PC-9 (cell line): ENCODE results near the gene SSH3. TPM values are rescaled to one million over a fixed set of nuclear protein-coding genes. Genes with fewer than 3 reads are reported as not detected.

Experiments used
- BruUV-seq: library from RNA; stranded (reverse); fragments of 400-500 nt; replicated peaks from 2 replicates; lab custom pipeline; 2021; lab: Mats Ljungman, UMichigan
- CTCF ChIA-PET: fragments of 300-600 bp; sonication (Branson Sonifier 250); formaldehyde crosslinking; loops from one replicate; lab custom pipeline; 2022; ENCODE audit warnings: antibody characterized with exemption; lab: Charles Lee
- POLR2A ChIA-PET: fragments of 300-600 bp; sonication (Branson Sonifier 250); formaldehyde crosslinking; loops from one replicate; lab custom pipeline; 2022; ENCODE audit warnings: antibody characterized with exemption; ENCODE audit not compliant: unreplicated experiment; lab: Charles Lee
- DNase-seq, 2 experiments: peaks; one replicate each; pipeline versions ENCODE4 v3.0.0 to v3.0.0-alpha.2; 2015 to 2022; ENCODE audit warnings: mixed read lengths in 1 of 2
- H2AFZ ChIP-seq: fragments of 200-600 bp; sonication (generic); 2 replicates; pipeline ENCODE4 v1.8.1; 2017; ENCODE audit warnings: antibody characterized with exemption
- H3F3A ChIP-seq: fragments of 200-600 bp; sonication (generic); 2 replicates; pipeline ENCODE4 v1.8.1; 2017; ENCODE audit warnings: antibody characterized with exemption, mild to moderate bottlenecking, low read depth; ENCODE audit not compliant: insufficient read depth
- H3K27ac ChIP-seq: fragments of 200-600 bp; sonication (generic); 2 replicates; pipeline ENCODE4 v1.6.1; 2016; ENCODE audit warnings: mixed run types
- H3K27me3 ChIP-seq: fragments of 200-600 bp; sonication (generic); 2 replicates; pipeline ENCODE4 v1.6.1; 2016; ENCODE audit warnings: low read depth, mixed run types; ENCODE audit not compliant: insufficient read depth
- H3K36me3 ChIP-seq: fragments of 200-600 bp; sonication (generic); 2 replicates; pipeline ENCODE4 v1.6.1; 2016; ENCODE audit warnings: low read depth, mixed run types
- H3K4me1 ChIP-seq: fragments of 200-600 bp; sonication (generic); replicated peaks from 2 replicates; pipeline ENCODE4 v1.6.1; 2016; ENCODE audit warnings: mixed run types; ENCODE audit not compliant: insufficient read depth
- H3K4me2 ChIP-seq: fragments of 200-600 bp; sonication (generic); 2 replicates; pipeline ENCODE4 v1.6.1; 2017; ENCODE audit warnings: mixed run types
- H3K4me3 ChIP-seq: fragments of 200-600 bp; sonication (generic); 2 replicates; pipeline ENCODE4 v1.6.1; 2016; ENCODE audit warnings: mixed run types
- H3K79me2 ChIP-seq: fragments of 200-600 bp; sonication (generic); 2 replicates; pipeline ENCODE4 v1.6.1; 2017; ENCODE audit warnings: low read depth, mixed run types
- H3K9me2 ChIP-seq: fragments of 200-600 bp; sonication (generic); 2 replicates; pipeline ENCODE4 v1.8.1; 2017; ENCODE audit warnings: mild to moderate bottlenecking; ENCODE audit not compliant: insufficient read depth
- H3K9me3 ChIP-seq: fragments of 200-600 bp; sonication (generic); 2 replicates; pipeline ENCODE4 v1.8.1; 2016; ENCODE audit warnings: low read depth; ENCODE audit not compliant: insufficient read depth
- H4K20me1 ChIP-seq: fragments of 200-600 bp; sonication (generic); 2 replicates; pipeline ENCODE4 v1.8.1; 2017; ENCODE audit not compliant: insufficient read depth
- EZH2 ChIP-seq: fragments of 200-600 bp; sonication (generic); IDR thresholded peaks from 2 replicates; pipeline ENCODE4 v1.8.0; 2017; ENCODE audit warnings: antibody characterized with exemption, low read depth
- intact Hi-C: fragments of 100-400 bp; cut with micrococcal nuclease; formaldehyde crosslinking; loops from one replicate; pipeline ENCODE4 v1.10.0; 2022; ENCODE audit not compliant: unreplicated experiment
- total RNA-seq: library from RNA; stranded (reverse); gene quantifications from 2 replicates; pipeline ENCODE4 v1.2.3, GENCODE V29; 2021
- TF ChIP-seq, protein P1 (sequence below): fragments of 200-600 bp; sonication (generic); conservative IDR thresholded peaks from 2 replicates; pipeline ENCODE4 v1.6.1; 2017; ENCODE audit warnings: mixed run types, antibody characterized with exemption, mild to moderate bottlenecking, moderate library complexity

The SSH3 gene
- total RNA-seq, 1 experiment from 2014 or later = 124 TPM

DNA sequence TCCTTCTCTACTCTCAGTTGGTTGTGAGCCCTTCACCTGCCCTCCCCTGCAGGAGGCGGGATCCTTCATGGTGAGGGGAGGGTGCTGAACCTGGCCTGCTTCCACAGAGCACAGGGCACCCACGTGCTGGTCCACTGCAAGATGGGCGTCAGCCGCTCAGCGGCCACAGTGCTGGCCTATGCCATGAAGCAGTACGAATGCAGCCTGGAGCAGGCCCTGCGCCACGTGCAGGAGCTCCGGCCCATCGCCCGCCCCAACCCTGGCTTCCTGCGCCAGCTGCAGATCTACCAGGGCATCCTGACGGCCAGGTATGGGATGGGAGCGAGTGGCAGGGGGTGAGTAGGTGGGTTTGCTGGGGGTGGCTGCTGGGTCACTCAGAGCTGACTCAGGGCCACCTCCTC is 6.3 kb downstream of the SSH3 start:
- TF ChIP-seq, protein P1, sequence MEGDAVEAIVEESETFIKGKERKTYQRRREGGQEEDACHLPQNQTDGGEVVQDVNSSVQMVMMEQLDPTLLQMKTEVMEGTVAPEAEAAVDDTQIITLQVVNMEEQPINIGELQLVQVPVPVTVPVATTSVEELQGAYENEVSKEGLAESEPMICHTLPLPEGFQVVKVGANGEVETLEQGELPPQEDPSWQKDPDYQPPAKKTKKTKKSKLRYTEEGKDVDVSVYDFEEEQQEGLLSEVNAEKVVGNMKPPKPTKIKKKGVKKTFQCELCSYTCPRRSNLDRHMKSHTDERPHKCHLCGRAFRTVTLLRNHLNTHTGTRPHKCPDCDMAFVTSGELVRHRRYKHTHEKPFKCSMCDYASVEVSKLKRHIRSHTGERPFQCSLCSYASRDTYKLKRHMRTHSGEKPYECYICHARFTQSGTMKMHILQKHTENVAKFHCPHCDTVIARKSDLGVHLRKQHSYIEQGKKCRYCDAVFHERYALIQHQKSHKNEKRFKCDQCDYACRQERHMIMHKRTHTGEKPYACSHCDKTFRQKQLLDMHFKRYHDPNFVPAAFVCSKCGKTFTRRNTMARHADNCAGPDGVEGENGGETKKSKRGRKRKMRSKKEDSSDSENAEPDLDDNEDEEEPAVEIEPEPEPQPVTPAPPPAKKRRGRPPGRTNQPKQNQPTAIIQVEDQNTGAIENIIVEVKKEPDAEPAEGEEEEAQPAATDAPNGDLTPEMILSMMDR = no peak
- no peak for TF ChIP-seq EZH2
- Histone ChIP-seq H3K79me2 (peaks cover 16% of the 10 kb centered on the region), H3K9me2 (no peaks in the 10 kb centered on the region), H3K4me2 (no peak overlapping the region), H4K20me1 (no peaks in the 10 kb centered on the region), H3F3A (peaks cover 52% of the 10 kb centered on the region), H3K27ac (0 out of 2 replicates have a peak overlapping the region, but pooled peaks have one; percentile 87), H3K4me3 (no peak overlapping the region), H3K27me3 (no peaks in the 10 kb centered on the region), H3K36me3 (peaks cover 5% of the 10 kb centered on the region; the same call in 1 of the 2 replicates), H3K9me3 (no peaks in the 10 kb centered on the region), H3K4me1 (peaks cover 55% of the 10 kb centered on the region), H2AFZ (no peak overlapping the region)
- DNase-seq = no peak
- POLR2A ChIA-PET = no interaction called here
- intact Hi-C loops = loop anchor here (10.0 kb wide), 1 partner anchor 355 kb away; the partner anchor contains the start of gene PC
- CTCF ChIA-PET = no interaction called here
- no TSS peak for BruUV-seq

DNA sequence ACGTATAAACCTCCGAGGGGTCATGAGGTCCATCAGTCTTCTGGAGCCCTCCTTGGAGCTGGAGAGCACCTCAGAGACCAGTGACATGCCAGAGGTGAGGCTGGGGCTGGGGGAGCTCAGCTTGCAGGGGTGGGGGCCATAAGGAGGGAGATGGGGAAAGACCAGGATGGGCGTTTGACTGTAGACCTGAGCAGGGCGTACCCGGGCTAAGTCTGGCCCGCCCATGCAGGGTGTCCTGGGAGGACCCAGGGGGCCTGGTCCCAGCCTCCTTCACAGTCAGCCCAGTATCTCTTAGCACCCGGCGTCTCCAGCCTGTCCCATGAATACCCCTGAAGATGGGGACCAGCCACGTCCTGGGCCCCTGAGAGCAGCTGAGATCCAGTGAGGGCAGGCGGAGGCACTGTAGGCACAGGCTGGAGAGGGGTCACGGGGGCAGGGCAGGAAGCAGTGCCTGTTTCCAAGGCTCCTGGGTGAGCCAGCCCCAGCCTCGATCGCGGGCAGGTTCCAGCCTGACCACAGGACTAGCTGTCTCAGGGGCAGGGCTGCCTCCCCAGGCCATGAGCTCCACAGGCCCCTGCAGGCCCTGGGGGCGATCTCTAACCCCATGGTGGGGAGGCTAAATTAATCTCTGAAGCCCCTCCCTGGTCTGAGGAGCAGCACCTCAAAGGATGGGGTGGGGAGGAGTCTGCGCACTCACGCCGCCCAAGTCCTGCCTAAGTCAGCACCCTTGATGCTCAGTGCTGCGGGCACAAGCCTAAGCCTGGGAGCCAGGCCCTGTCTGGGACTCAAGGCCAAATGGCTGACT is 7.1 kb downstream of the SSH3 start:
- no TSS peak for BruUV-seq
- TF ChIP-seq, protein P1 = no peak
- TF ChIP-seq EZH2 = no peak
- peak overlapping the region; percentile 78; the same call in 1 of the 2 replicates for H3K4me2 ChIP-seq
- ChIA-PET CTCF (no interaction called here), POLR2A (interaction anchor here (0.6 kb wide), 2 partner anchors 274 to 700 kb away, joined by 3 to 5 read pairs; partner anchors contain the start of gene ALDH3B1)
- no peak overlapping the region for H3K4me3 ChIP-seq
- H3K36me3 ChIP-seq = peaks cover 5% of the 10 kb centered on the region; the same call in 1 of the 2 replicates
- no peaks in the 10 kb centered on the region for H3K27me3 ChIP-seq
- intact Hi-C loops = loop anchor here (10.0 kb wide), 1 partner anchor 356 kb away; the partner anchor contains the start of gene PC
- no peak for DNase-seq
- no peaks in the 10 kb centered on the region for H3K9me3 ChIP-seq
- peaks cover 54% of the 10 kb centered on the region for H3K4me1 ChIP-seq
- H3K27ac ChIP-seq = peak overlapping the region; percentile 87
- H2AFZ ChIP-seq = no peak overlapping the region
- H3K79me2 ChIP-seq = peaks cover 9% of the 10 kb centered on the region
- no peaks in the 10 kb centered on the region for H3K9me2 ChIP-seq
- no peaks in the 10 kb centered on the region for H4K20me1 ChIP-seq
- H3F3A ChIP-seq = peaks cover 60% of the 10 kb centered on the region

DNA sequence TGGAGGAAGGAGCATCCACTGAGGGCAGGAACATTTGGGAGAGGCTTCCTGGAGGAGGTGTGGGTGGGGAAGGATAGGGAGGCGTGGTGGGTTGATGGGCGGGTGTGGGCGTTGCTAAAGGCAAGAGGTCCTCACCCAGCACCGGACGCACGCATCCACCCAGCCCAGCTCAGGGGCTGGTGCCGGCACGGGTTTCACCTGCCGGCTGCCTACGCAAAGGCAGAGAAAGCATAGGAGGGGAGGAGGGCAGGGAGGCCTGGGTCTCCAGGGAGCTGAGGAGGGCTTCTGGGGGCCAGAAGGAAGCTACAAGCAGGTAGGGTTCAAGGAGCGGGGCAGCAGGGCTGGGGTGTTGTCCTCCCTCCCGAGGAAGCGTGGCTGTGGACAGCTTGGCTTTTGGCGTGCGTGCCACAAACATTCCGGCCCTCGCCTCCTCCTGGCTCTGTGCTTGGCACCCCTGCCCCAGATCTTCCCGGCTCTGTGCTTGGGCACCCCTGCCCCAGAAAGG is 7.8 kb downstream of the SSH3 start:
- peaks cover 5% of the 10 kb centered on the region; the same call in 1 of the 2 replicates for H3K79me2 ChIP-seq
- H3K4me1 ChIP-seq = peaks cover 52% of the 10 kb centered on the region
- TF ChIP-seq, protein P1 = no peak
- TF ChIP-seq EZH2 = no peak
- intact Hi-C loops = loop anchor here (10.0 kb wide), 1 partner anchor 356 kb away; the partner anchor contains the start of gene PC
- H4K20me1 ChIP-seq = no peaks in the 10 kb centered on the region
- no peaks in the 10 kb centered on the region for H3K9me2 ChIP-seq
- H2AFZ ChIP-seq = no peak overlapping the region
- no peaks in the 10 kb centered on the region for H3K27me3 ChIP-seq
- BruUV-seq = no TSS peak
- H3F3A ChIP-seq = peaks cover 63% of the 10 kb centered on the region
- H3K4me2 ChIP-seq = peak overlapping the region; percentile 78
- H3K4me3 ChIP-seq = no peak overlapping the region
- ChIA-PET CTCF (no interaction called here), POLR2A (interaction anchor here (0.6 kb wide), 3 partner anchors 71 to 699 kb away, joined by 3 to 5 read pairs (median 5); partner anchors contain the start of gene ALDH3B1)
- no peaks in the 10 kb centered on the region for H3K9me3 ChIP-seq
- peak overlapping the region; percentile 87 for H3K27ac ChIP-seq
- peaks cover 5% of the 10 kb centered on the region; the same call in 1 of the 2 replicates for H3K36me3 ChIP-seq
- no peak for DNase-seq
